C4-2B (cell line): ENCODE results near the gene DLG4.

Experiments used
- CTCF ChIP-seq: fragments of 450-650 bp; conservative IDR thresholded peaks from 2 replicates; pipeline ENCODE4 v1.5.1; 2017; ENCODE audit warnings: mild to moderate bottlenecking
- ZFX ChIP-seq: fragments of 450-650 bp; IDR thresholded peaks from 2 replicates; pipeline ENCODE4 v1.6.1; 2017

- TF ChIP-seq CTCF = no peak
- no peak for TF ChIP-seq ZFX
These were observed 8.0 kb downstream of the DLG4 start for GRCh38 chr17:7211491-7212273.
